H9 (cell line): ENCODE data around the gene TPM2. TPM values are rescaled to one million over a fixed set of nuclear protein-coding genes. Genes with fewer than 3 reads are reported as not detected.

Source experiments
- DNase-seq: peaks from one replicate; pipeline ENCODE4 v3.0.0-alpha.2; 2017
- H2AFZ ChIP-seq: one replicate; pipeline ENCODE4 v1.6.1; 2013; ENCODE audit warnings: mild to moderate bottlenecking, low read length, control low read depth, moderate library complexity
- H2AK5ac ChIP-seq: 2 replicates; pipeline ENCODE4 v1.6.1; 2013; ENCODE audit warnings: low read length, control low read depth, mixed read lengths; ENCODE audit not compliant: insufficient read length
- H2BK120ac ChIP-seq: one replicate; pipeline ENCODE4 v1.6.1; 2013; ENCODE audit warnings: low read depth, mild to moderate bottlenecking, low read length, control low read depth, inconsistent platforms; ENCODE audit not compliant: poor library complexity, severe bottlenecking
- H2BK12ac ChIP-seq: 2 replicates; pipeline ENCODE4 v1.6.1; 2013; ENCODE audit warnings: low read length, control low read depth, mixed read lengths, low read depth; ENCODE audit not compliant: insufficient read length
- H2BK15ac ChIP-seq: 2 replicates; pipeline ENCODE4 v1.6.1; 2013; ENCODE audit warnings: low read depth, low read length, control low read depth
- H2BK20ac ChIP-seq: one replicate; pipeline ENCODE4 v1.6.1; 2013; ENCODE audit warnings: low read depth, mild to moderate bottlenecking, low read length, control low read depth, inconsistent platforms; ENCODE audit not compliant: poor library complexity, severe bottlenecking
- H2BK5ac ChIP-seq: 2 replicates; pipeline ENCODE4 v1.6.1; 2013; ENCODE audit warnings: low read length, control low read depth, mixed read lengths; ENCODE audit not compliant: insufficient read length
- H3K14ac ChIP-seq: 2 replicates; pipeline ENCODE4 v1.6.1; 2013; ENCODE audit warnings: low read length, control low read depth; ENCODE audit not compliant: insufficient read depth
- H3K18ac ChIP-seq: 2 replicates; pipeline ENCODE4 v1.6.1; 2013; ENCODE audit warnings: low read depth, mild to moderate bottlenecking, mixed read lengths, low read length, control low read depth; ENCODE audit not compliant: insufficient read length
- H3K23ac ChIP-seq: 2 replicates; pipeline ENCODE4 v1.6.1; 2013; ENCODE audit warnings: low read length, control low read depth, mixed read lengths, low read depth; ENCODE audit not compliant: insufficient read length
- H3K23me2 ChIP-seq: 2 replicates; pipeline ENCODE4 v1.6.1; 2013; ENCODE audit warnings: low read depth, mild to moderate bottlenecking, mixed read lengths, low read length, control low read depth; ENCODE audit not compliant: insufficient read length, poor library complexity, severe bottlenecking
- H3K27ac ChIP-seq: 2 replicates; pipeline ENCODE4 v1.5.1; 2013; ENCODE audit warnings: low read length, control low read depth, mixed read lengths, low read depth; ENCODE audit not compliant: insufficient read length
- H3K27me3 ChIP-seq: 2 replicates; pipeline ENCODE4 v1.6.1; 2013; ENCODE audit warnings: low read length, control low read depth, inconsistent platforms; ENCODE audit not compliant: insufficient read depth
- H3K4ac ChIP-seq: 2 replicates; pipeline ENCODE4 v1.6.1; 2013; ENCODE audit warnings: low read depth, mild to moderate bottlenecking, control low read depth, inconsistent platforms, low read length, moderate library complexity
- H3K4me1 ChIP-seq: 2 replicates; pipeline ENCODE4 v1.6.1; 2013; ENCODE audit warnings: low read length, control low read depth, inconsistent platforms; ENCODE audit not compliant: insufficient read depth
- H3K4me2 ChIP-seq: 2 replicates; pipeline ENCODE4 v1.6.1; 2013; ENCODE audit warnings: low read length, control low read depth, mixed read lengths; ENCODE audit not compliant: insufficient read length, insufficient read depth
- H3K56ac ChIP-seq: 2 replicates; pipeline ENCODE4 v1.6.1; 2013; ENCODE audit warnings: low read depth, mild to moderate bottlenecking, mixed read lengths, low read length, control low read depth; ENCODE audit not compliant: insufficient read length
- H3K79me1 ChIP-seq: 2 replicates; pipeline ENCODE4 v1.6.1; 2013; ENCODE audit warnings: low read depth, mild to moderate bottlenecking, moderate library complexity, low read length, control low read depth, inconsistent platforms; ENCODE audit not compliant: insufficient read depth, poor library complexity, severe bottlenecking
- H3K79me2 ChIP-seq: 2 replicates; pipeline ENCODE4 v1.6.1; 2013; ENCODE audit warnings: low read length, control low read depth, inconsistent platforms; ENCODE audit not compliant: insufficient read depth
- H3K9ac ChIP-seq: 2 replicates; pipeline ENCODE4 v1.6.1; 2013; ENCODE audit warnings: low read length, control low read depth, mixed read lengths; ENCODE audit not compliant: insufficient read length; ENCODE audit errors: extremely low read depth
- H3K9me3 ChIP-seq: one replicate; pipeline ENCODE4 v1.6.1; 2013; ENCODE audit warnings: low read depth, low read length, inconsistent platforms; ENCODE audit not compliant: control insufficient read depth
- H3T11ph ChIP-seq: one replicate; pipeline ENCODE4 v1.6.1; 2013; ENCODE audit warnings: mild to moderate bottlenecking, low read length, control low read depth, inconsistent platforms
- H4K20me1 ChIP-seq: one replicate; pipeline ENCODE4 v1.6.1; 2013; ENCODE audit not compliant: control insufficient read depth, insufficient read length, insufficient read depth
- H4K5ac ChIP-seq: 2 replicates; pipeline ENCODE4 v1.6.1; 2013; ENCODE audit warnings: low read depth, mild to moderate bottlenecking, mixed read lengths, low read length, control low read depth; ENCODE audit not compliant: insufficient read length
- H4K8ac ChIP-seq: replicated peaks from 2 replicates; pipeline ENCODE4 v1.6.1; 2013; ENCODE audit warnings: low read length, control low read depth, mixed read lengths, low read depth; ENCODE audit not compliant: insufficient read length
- H4K91ac ChIP-seq: 2 replicates; pipeline ENCODE4 v1.6.1; 2013; ENCODE audit warnings: low read depth, mild to moderate bottlenecking, moderate library complexity, mixed read lengths, low read length, control low read depth; ENCODE audit not compliant: insufficient read length
- H3K27ac Mint-ChIP-seq, 3 experiments: 2 replicates in 2 of 3; 3 replicates in 1 of 3; pipeline ENCODE4 v1.8.0; 2020 to 2021; ENCODE audit warnings: mixed read lengths in 3 of 3, mild to moderate bottlenecking in 1 of 3, moderate library complexity in 1 of 3
- H3K27me3 Mint-ChIP-seq: 2 replicates; pipeline ENCODE4 v1.8.0; 2021; ENCODE audit warnings: low read depth, mild to moderate bottlenecking, moderate library complexity, mixed read lengths
- H3K36me3 Mint-ChIP-seq, 3 experiments: 2 replicates in 2 of 3; 3 replicates in 1 of 3; pipeline ENCODE4 v1.8.0; 2020 to 2021; ENCODE audit warnings: low read depth in 3 of 3, mixed read lengths in 3 of 3; ENCODE audit not compliant: insufficient read depth in 1 of 3
- H3K4me1 Mint-ChIP-seq, 2 experiments: 2 replicates each; pipeline ENCODE4 v1.8.0; 2020; ENCODE audit warnings: mixed read lengths in 2 of 2
- H3K4me3 Mint-ChIP-seq, 2 experiments: 2 replicates in 1 of 2; 3 replicates in 1 of 2; pipeline ENCODE4 v1.8.0; 2020 to 2021; ENCODE audit warnings: mild to moderate bottlenecking in 2 of 2, mixed read lengths in 2 of 2, moderate library complexity in 1 of 2
- H3K9me3 Mint-ChIP-seq, 2 experiments: 2 replicates in 1 of 2; 3 replicates in 1 of 2; pipeline ENCODE4 v1.8.0; 2020; ENCODE audit warnings: mild to moderate bottlenecking in 2 of 2, mixed read lengths in 2 of 2, moderate library complexity in 1 of 2
- CTCF ChIP-seq: fragments of 200-600 bp; sonication (generic); conservative IDR thresholded peaks from 3 replicates; pipeline ENCODE4 v1.8.0; 2021; ENCODE audit warnings: antibody characterized with exemption, mild to moderate bottlenecking
- WGBS: extraction: QIAGEN DNeasy Blood & Tissue Kit; methylation state at CpG from one replicate; pipeline ENCODE4 v1.1.7; 2013; ENCODE audit warnings: missing lambda C conversion rate, low lambda C conversion rate, mixed read lengths; ENCODE audit not compliant: insufficient read length; ENCODE audit errors: extremely low coverage; 5-methylcytosine and 5-hydroxymethylcytosine counted together
- total RNA-seq: library from RNA; stranded (reverse); gene quantifications from 2 replicates; pipeline ENCODE4 v1.2.1, GENCODE V29; 2021

Gene TPM2
- total RNA-seq, 1 experiment from 2014 or later: 225 TPM

GRCh38 chr9:35680331-35681105 is 9.2 kb downstream of the TPM2 start:
- Histone ChIP-seq H4K91ac (no peak overlapping the region), H3K4me1 (no peaks in the 10 kb centered on the region; the same call in none of the 2 replicates), H3K9me3 (no peaks in the 10 kb centered on the region), H3K56ac (no peak overlapping the region), H3K79me2 (no peaks in the 10 kb centered on the region), H3K23ac (no peak overlapping the region), H2BK20ac (no peak overlapping the region), H2AK5ac (no peak overlapping the region), H3K9ac (no peak overlapping the region), H2AFZ (no peak overlapping the region), H3K79me1 (no peaks in the 10 kb centered on the region), H3K27ac (no peak overlapping the region), H2BK15ac (no peak overlapping the region), H3K18ac (no peak overlapping the region), H3K4me2 (peak overlapping the region; percentile 27), H4K8ac (no peak overlapping the region), H3K4ac (no peak overlapping the region), H3T11ph (no peak overlapping the region), H3K14ac (peak overlapping the region; percentile 66; the same call in 1 of the 2 replicates), H3K27me3 (no peaks in the 10 kb centered on the region; the same call in 1 of the 2 replicates), H3K23me2 (no peaks in the 10 kb centered on the region), H2BK5ac (no peak overlapping the region), H4K20me1 (no peaks in the 10 kb centered on the region), H2BK120ac (no peak overlapping the region), H2BK12ac (no peak overlapping the region), H4K5ac (no peak overlapping the region)
- Mint-ChIP-seq H3K27me3 (peaks cover 16% of the 10 kb centered on the region), H3K27ac (peak overlapping the region in 1 of 3 experiments; percentile 46; a peak in 2 of 7 replicates), H3K4me1 (peaks cover 22 to 28% of the 10 kb centered on the region in 2 experiments), H3K36me3 (peaks cover 29 to 38% (median 38%) of the 10 kb centered on the region in 3 experiments; a peak in 6 of 7 replicates), H3K4me3 (peak overlapping the region in 1 of 2 experiments; percentile 33; a peak in 1 of 5 replicates), H3K9me3 (no peaks in the 10 kb centered on the region)
- WGBS: no CpG with 5 or more reads among the region's 15 CpGs
- DNase-seq: peak; percentile 79
- TF ChIP-seq CTCF: no peak
